ENCODE results near the gene OLFM4. TPM values are rescaled to one million over a fixed set of nuclear protein-coding genes. Genes with fewer than 3 reads are reported as not detected.

Gene OLFM4
- total and polyA plus RNA-seq, 4 experiments from 2014 or later = not detected

DNA sequence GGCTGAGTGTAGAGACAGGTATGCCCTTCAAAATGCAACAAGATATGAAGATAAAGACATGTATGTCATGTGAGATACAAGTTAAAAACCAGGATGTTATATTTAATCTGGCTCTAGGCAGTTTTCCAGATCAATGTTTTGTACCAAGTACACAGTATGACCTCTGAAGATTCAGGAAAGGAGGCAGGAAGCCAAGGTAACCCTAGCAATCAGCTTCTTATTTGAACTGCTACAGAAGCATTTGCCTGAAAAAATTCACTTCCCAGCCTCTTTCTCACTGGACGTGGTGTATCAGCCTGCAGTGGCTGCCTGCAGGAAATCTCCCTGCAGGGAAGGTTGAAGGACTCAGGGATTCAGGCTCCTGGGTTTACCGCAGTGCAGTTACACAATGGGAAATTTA lies 24.1 kb downstream of the OLFM4 start:
- CTCF ChIA-PET (ENCODE audit: partially characterized antibody) = no interaction called here
- Histone ChIP-seq H3K27ac (ENCODE audit: low read depth, low read length) (no peak overlapping the region), H3K9me3 (ENCODE audit: control insufficient read depth in 1 of 2, low read length in 2 of 2) (no peaks in the 10 kb centered on the region), H3K36me3 (ENCODE audit: insufficient read depth, low read length) (no peaks in the 10 kb centered on the region), H3K4me1 (ENCODE audit: insufficient read depth, low read length) (no peaks in the 10 kb centered on the region), H3K4me3 (ENCODE audit: low read length in 2 of 2) (no peak overlapping the region), H3K27me3 (ENCODE audit: insufficient read depth, low read length) (no peaks in the 10 kb centered on the region)
- intact Hi-C loops (cut with micrococcal nuclease) = no loop called here
- no peak overlapping the region for H3K27ac Mint-ChIP-seq
- H3K4me3 Mint-ChIP-seq = no peak overlapping the region
- no peak for DNase-seq
- no peaks in the 10 kb centered on the region for H3K4me1 Mint-ChIP-seq
- H3K9me3 Mint-ChIP-seq = peaks cover 0 to 2% (median 0%) of the 10 kb centered on the region in 8 donors
- H3K36me3 Mint-ChIP-seq = no peaks in the 10 kb centered on the region
- POLR2A ChIA-PET (ENCODE audit: partially characterized antibody) = no interaction called here
- H3K27me3 Mint-ChIP-seq = no peaks in the 10 kb centered on the region

GRCh38 chr13:53054569-53054968 lies 26.0 kb downstream of the OLFM4 start:
- Mint-ChIP-seq H3K4me1 (no peaks in the 10 kb centered on the region), H3K27ac (no peak overlapping the region), H3K36me3 (no peaks in the 10 kb centered on the region), H3K27me3 (no peaks in the 10 kb centered on the region), H3K9me3 (peaks cover 0 to 2% (median 0%) of the 10 kb centered on the region in 8 donors), H3K4me3 (no peak overlapping the region)
- Histone ChIP-seq H3K36me3 (ENCODE audit: insufficient read depth, low read length) (no peaks in the 10 kb centered on the region), H3K27me3 (ENCODE audit: insufficient read depth, low read length) (no peaks in the 10 kb centered on the region), H3K27ac (ENCODE audit: low read depth, low read length) (no peak overlapping the region), H3K9me3 (ENCODE audit: control insufficient read depth in 1 of 2, low read length in 2 of 2) (no peaks in the 10 kb centered on the region), H3K4me3 (ENCODE audit: low read length in 2 of 2) (no peak overlapping the region), H3K4me1 (ENCODE audit: insufficient read depth, low read length) (no peaks in the 10 kb centered on the region)
- no peak for DNase-seq
- POLR2A ChIA-PET (ENCODE audit: partially characterized antibody) = no interaction called here
- intact Hi-C loops (cut with micrococcal nuclease) = no loop called here
- CTCF ChIA-PET (ENCODE audit: partially characterized antibody) = no interaction called here

DNA sequence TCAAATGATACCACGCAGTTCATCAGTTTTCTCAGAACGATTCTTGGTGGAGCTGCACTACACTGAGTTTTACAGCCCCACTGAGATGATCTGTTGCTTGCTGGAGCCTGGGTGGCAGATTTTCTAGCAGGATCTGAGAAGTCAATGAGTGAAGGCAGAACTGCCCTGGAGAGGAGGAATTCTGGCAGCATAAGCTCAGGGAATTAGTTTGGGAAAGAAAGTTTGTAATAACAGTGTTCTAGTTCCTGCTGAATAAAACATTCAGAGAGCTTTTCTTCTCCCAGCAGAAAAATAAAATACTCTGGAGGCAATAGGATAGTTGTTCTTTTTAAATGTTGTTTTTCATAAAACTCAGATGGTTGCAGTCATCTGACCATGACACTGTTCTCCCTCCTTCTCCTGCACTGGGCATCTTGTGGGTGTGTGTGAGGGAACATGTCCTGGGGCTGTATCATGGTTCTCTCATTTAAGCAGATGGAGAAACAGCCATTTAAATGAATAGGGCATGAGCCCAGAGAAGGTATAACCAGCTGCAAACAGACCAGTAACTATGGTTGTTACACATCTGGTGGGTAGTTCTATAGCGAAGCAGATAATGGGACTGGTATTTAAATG lies 29.6 kb downstream of the OLFM4 start:
- Histone ChIP-seq H3K4me1 (ENCODE audit: insufficient read depth, low read length) (no peaks in the 10 kb centered on the region), H3K4me3 (ENCODE audit: low read length in 2 of 2) (no peak overlapping the region), H3K36me3 (ENCODE audit: insufficient read depth, low read length) (no peaks in the 10 kb centered on the region), H3K27ac (ENCODE audit: low read depth, low read length) (no peak overlapping the region), H3K27me3 (ENCODE audit: insufficient read depth, low read length) (no peaks in the 10 kb centered on the region), H3K9me3 (ENCODE audit: control insufficient read depth in 1 of 2, low read length in 2 of 2) (no peaks in the 10 kb centered on the region)
- H3K27ac Mint-ChIP-seq = no peak overlapping the region
- H3K36me3 Mint-ChIP-seq = no peaks in the 10 kb centered on the region
- H3K4me1 Mint-ChIP-seq = no peaks in the 10 kb centered on the region
- H3K4me3 Mint-ChIP-seq = no peak overlapping the region
- POLR2A ChIA-PET (ENCODE audit: partially characterized antibody) = no interaction called here
- H3K9me3 Mint-ChIP-seq = peaks cover 0 to 2% (median 0%) of the 10 kb centered on the region in 8 donors
- peaks cover 0 to 2% of the 10 kb centered on the region in 2 donors for H3K27me3 Mint-ChIP-seq
- CTCF ChIA-PET (ENCODE audit: partially characterized antibody) = no interaction called here
- DNase-seq = no peak
- intact Hi-C loops (cut with micrococcal nuclease) = no loop called here

- H3K27me3 Mint-ChIP-seq = peaks cover 0 to 2% of the 10 kb centered on the region in 2 donors
- Histone ChIP-seq H3K9me3 (ENCODE audit: control insufficient read depth in 1 of 2, low read length in 2 of 2) (no peaks in the 10 kb centered on the region), H3K27ac (ENCODE audit: low read depth, low read length) (no peak overlapping the region), H3K27me3 (ENCODE audit: insufficient read depth, low read length) (no peaks in the 10 kb centered on the region), H3K36me3 (ENCODE audit: insufficient read depth, low read length) (no peaks in the 10 kb centered on the region), H3K4me1 (ENCODE audit: insufficient read depth, low read length) (no peaks in the 10 kb centered on the region), H3K4me3 (ENCODE audit: low read length in 2 of 2) (no peak overlapping the region)
- CTCF ChIA-PET (ENCODE audit: partially characterized antibody) = no interaction called here
- no peak for DNase-seq
- intact Hi-C loops (cut with micrococcal nuclease) = no loop called here
- no peaks in the 10 kb centered on the region for H3K9me3 Mint-ChIP-seq
- no peak overlapping the region for H3K27ac Mint-ChIP-seq
- H3K4me1 Mint-ChIP-seq = no peaks in the 10 kb centered on the region
- POLR2A ChIA-PET (ENCODE audit: partially characterized antibody) = no interaction called here
- no peaks in the 10 kb centered on the region for H3K36me3 Mint-ChIP-seq
- H3K4me3 Mint-ChIP-seq = no peak overlapping the region
Measured at GRCh38 chr13:53060840-53061490, 32.4 kb downstream of the OLFM4 start.

GRCh38 chr13:53064731-53065130 lies 36.1 kb downstream of the OLFM4 start:
- H3K27me3 Mint-ChIP-seq = peaks cover 0 to 2% of the 10 kb centered on the region in 2 donors
- H3K9me3 Mint-ChIP-seq = no peaks in the 10 kb centered on the region
- no peak overlapping the region for H3K4me3 Mint-ChIP-seq
- H3K4me1 ChIP-seq (ENCODE audit: insufficient read depth, low read length) = no peaks in the 10 kb centered on the region
- DNase-seq = no peak
- H3K27ac ChIP-seq (ENCODE audit: low read depth, low read length) = no peak overlapping the region
- H3K4me3 ChIP-seq (ENCODE audit: low read length in 2 of 2) = no peak overlapping the region
- H3K9me3 ChIP-seq (ENCODE audit: control insufficient read depth in 1 of 2, low read length in 2 of 2) = no peaks in the 10 kb centered on the region
- H3K36me3 Mint-ChIP-seq = no peaks in the 10 kb centered on the region
- H3K27ac Mint-ChIP-seq = no peak overlapping the region
- H3K36me3 ChIP-seq (ENCODE audit: insufficient read depth, low read length) = no peaks in the 10 kb centered on the region
- intact Hi-C loops (cut with micrococcal nuclease) = no loop called here
- no peaks in the 10 kb centered on the region for H3K4me1 Mint-ChIP-seq
- no peaks in the 10 kb centered on the region for H3K27me3 ChIP-seq (ENCODE audit: insufficient read depth, low read length)
- ChIA-PET POLR2A (ENCODE audit: partially characterized antibody) (no interaction called here), CTCF (ENCODE audit: partially characterized antibody) (no interaction called here)

DNA sequence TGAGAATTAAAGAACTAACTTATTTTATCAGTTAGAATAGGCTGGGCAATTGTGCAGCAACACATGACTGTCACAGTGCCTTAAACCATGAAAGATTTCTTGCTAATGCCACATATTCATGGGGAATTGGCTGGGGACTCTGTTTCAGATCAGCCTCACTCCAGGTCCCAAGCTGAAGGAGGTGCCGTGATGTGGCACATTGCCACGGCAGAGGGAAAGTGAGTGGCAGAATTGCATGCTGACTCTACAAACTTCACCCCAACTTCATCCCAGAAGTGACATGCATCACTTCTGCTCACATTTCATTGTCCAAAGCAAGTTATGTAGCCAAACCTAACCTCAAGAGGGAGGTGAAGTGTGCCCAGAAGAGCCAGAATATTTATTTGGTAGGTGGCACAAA lies 37.8 kb downstream of the OLFM4 start:
- H3K4me1 Mint-ChIP-seq = no peaks in the 10 kb centered on the region
- no peaks in the 10 kb centered on the region for H3K36me3 Mint-ChIP-seq
- H3K36me3 ChIP-seq (ENCODE audit: insufficient read depth, low read length) = no peaks in the 10 kb centered on the region
- H3K27ac ChIP-seq (ENCODE audit: low read depth, low read length) = no peak overlapping the region
- no peaks in the 10 kb centered on the region for H3K9me3 ChIP-seq (ENCODE audit: control insufficient read depth in 1 of 2, low read length in 2 of 2)
- no peaks in the 10 kb centered on the region for H3K4me1 ChIP-seq (ENCODE audit: insufficient read depth, low read length)
- no peaks in the 10 kb centered on the region for H3K27me3 ChIP-seq (ENCODE audit: insufficient read depth, low read length)
- DNase-seq = no peak
- intact Hi-C loops (cut with micrococcal nuclease) = no loop called here
- no peaks in the 10 kb centered on the region for H3K9me3 Mint-ChIP-seq
- ChIA-PET POLR2A (ENCODE audit: partially characterized antibody) (no interaction called here), CTCF (ENCODE audit: partially characterized antibody) (no interaction called here)
- H3K4me3 ChIP-seq (ENCODE audit: low read length in 2 of 2) = no peak overlapping the region
- no peaks in the 10 kb centered on the region for H3K27me3 Mint-ChIP-seq
- H3K27ac Mint-ChIP-seq = no peak overlapping the region
- no peak overlapping the region for H3K4me3 Mint-ChIP-seq

DNA sequence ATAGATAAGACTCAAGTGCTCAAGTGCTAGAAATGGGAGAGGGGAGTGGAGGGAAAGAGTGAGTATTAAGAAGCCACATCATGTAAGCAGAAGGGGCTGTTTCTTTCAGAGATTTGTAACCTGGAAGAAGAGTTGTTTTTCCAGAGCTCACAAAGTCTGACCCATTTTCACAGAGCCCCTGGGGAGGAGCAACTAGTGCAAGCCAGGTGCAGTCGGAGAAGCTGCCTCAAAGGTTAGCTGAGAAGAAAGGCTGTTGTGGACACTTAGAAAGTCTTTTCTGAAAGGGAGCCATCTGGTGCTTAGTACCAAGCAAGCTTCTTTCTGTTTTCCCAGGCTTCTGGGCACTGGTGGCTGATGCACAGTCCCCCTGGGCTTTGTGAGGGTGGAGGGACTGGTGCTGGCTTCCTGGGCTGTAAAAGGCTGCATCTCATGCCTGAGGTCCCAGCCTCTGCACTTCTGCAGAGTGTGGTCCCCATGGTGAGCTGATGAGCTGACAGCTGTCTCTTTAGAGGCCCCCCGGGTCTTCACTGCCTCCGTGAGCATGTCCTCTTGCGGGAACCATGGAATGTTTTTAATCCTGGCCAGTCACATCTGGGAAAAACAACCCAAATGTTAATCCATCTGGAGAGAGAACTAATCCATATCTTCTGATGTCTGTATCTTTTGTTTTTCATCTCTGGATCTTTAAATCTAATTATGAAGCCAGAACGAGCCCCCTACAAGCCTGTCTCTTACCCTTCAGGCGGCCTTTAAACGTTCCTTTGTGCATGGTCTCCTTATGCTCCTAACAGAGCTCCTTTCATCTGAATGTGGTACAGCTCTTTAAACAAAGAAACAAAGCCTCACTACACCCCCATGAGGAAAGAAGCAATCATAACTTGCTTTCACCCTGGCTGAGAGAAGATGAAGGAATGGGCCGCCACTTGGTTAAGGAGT lies 40.2 kb downstream of the OLFM4 start:
- Mint-ChIP-seq H3K4me3 (no peak overlapping the region), H3K4me1 (no peaks in the 10 kb centered on the region), H3K27ac (no peak overlapping the region), H3K9me3 (no peaks in the 10 kb centered on the region), H3K27me3 (no peaks in the 10 kb centered on the region), H3K36me3 (no peaks in the 10 kb centered on the region)
- ChIA-PET POLR2A (ENCODE audit: partially characterized antibody) (no interaction called here), CTCF (ENCODE audit: partially characterized antibody) (no interaction called here)
- DNase-seq = no peak
- H3K27me3 ChIP-seq (ENCODE audit: insufficient read depth, low read length) = no peaks in the 10 kb centered on the region
- no peaks in the 10 kb centered on the region for H3K9me3 ChIP-seq (ENCODE audit: control insufficient read depth in 1 of 2, low read length in 2 of 2)
- H3K4me3 ChIP-seq (ENCODE audit: low read length in 2 of 2) = no peak overlapping the region
- no peak overlapping the region for H3K27ac ChIP-seq (ENCODE audit: low read depth, low read length)
- H3K36me3 ChIP-seq (ENCODE audit: insufficient read depth, low read length) = no peaks in the 10 kb centered on the region
- intact Hi-C loops (cut with micrococcal nuclease) = no loop called here
- no peaks in the 10 kb centered on the region for H3K4me1 ChIP-seq (ENCODE audit: insufficient read depth, low read length)

All from CD4-positive, alpha-beta memory T cell (primary cell).